Muscle of arm (tissue), 12 donors: ENCODE measurements around the gene SLC10A4. TPM values are rescaled to one million over a fixed set of nuclear protein-coding genes. Genes with fewer than 3 reads are reported as not detected.

ENCODE experiments used
- polyA plus RNA-seq, 12 donors: library from polyadenylated mRNA; unstranded; fragments of 120-200 nt; gene quantifications; one replicate each; pipeline ENCODE4 v1.2.1, GENCODE V29; 2013; ENCODE audit not compliant: insufficient read length in 12 of 12

SLC10A4 gene
- polyA plus RNA-seq, 12 donors: 0.18 to 1.1 (median 0.65) TPM; not detected in 2

Other genes starting within 250 kb of the SLC10A4 start
- 1 to 10 TPM in 5 of 12 donors, under 1 TPM in 5, not detected in 2; 0.49 to 3.3 (median 1.0) TPM for gene TEC, start 213.5 kb upstream of the SLC10A4 start, polyA plus RNA-seq
- gene SLAIN2, start 141.8 kb upstream of the SLC10A4 start, polyA plus RNA-seq: 100 to 1,000 TPM in 2 of 12 donors, 10 to 100 TPM in 9, not detected in 1; 55.7 to 115 (median 65.8) TPM
- gene ZAR1, start 6.9 kb downstream of the SLC10A4 start, polyA plus RNA-seq: not detected